ENCODE measurements around the gene MOG.

Gene MOG

DNA sequence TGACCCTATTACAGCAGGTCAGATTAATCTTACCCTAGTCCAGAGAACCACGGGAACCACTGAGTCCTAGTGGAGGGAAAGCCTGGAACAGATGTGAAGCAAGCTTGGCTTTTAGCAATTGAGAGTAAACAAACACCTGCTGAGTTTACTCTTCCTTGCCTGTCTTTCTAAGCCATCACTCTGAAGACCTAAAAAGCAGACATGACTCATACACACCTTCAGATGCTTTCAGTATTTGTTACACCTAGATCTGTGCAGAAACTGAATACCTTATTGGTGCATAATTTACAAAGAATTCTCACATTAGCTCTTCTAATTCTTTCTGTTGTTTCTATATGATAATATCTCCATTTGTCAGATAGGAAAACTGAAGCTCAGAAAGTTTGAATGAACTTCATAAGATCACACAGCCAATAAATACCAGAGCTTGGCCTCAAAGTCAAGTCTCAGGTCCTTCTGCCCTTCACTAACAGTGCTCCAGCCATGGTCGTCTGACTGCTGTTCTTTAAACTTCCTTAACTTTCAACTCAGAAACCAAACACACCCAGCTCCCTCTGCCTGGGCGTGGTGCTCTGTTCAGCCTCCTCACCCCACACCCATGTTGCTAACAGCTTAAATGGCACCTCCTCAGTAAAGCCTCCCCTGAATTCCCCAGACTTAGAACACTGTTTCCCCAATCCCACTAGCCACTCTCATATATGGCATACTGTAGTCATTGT lies 15.3 kb upstream of the MOG start:
- DNase-seq (ENCODE audit: low read depth) = no peak
- TF ChIP-seq CTCF (conservative IDR thresholded peaks at IDR 0.05; ENCODE audit: low read depth, low read length) = no peak
- no peak overlapping the region for H3K4me3 ChIP-seq (ENCODE audit: low read depth, low read length)

GRCh38 chr6:29647927-29648642 lies 8.8 kb upstream of the MOG start:
- DNase-seq (ENCODE audit: low read depth) = peak; percentile 70
- H3K4me3 ChIP-seq (ENCODE audit: low read depth, low read length) = no peak overlapping the region
- peak; percentile 72 for TF ChIP-seq CTCF (conservative IDR thresholded peaks at IDR 0.05; ENCODE audit: low read depth, low read length)

DNA sequence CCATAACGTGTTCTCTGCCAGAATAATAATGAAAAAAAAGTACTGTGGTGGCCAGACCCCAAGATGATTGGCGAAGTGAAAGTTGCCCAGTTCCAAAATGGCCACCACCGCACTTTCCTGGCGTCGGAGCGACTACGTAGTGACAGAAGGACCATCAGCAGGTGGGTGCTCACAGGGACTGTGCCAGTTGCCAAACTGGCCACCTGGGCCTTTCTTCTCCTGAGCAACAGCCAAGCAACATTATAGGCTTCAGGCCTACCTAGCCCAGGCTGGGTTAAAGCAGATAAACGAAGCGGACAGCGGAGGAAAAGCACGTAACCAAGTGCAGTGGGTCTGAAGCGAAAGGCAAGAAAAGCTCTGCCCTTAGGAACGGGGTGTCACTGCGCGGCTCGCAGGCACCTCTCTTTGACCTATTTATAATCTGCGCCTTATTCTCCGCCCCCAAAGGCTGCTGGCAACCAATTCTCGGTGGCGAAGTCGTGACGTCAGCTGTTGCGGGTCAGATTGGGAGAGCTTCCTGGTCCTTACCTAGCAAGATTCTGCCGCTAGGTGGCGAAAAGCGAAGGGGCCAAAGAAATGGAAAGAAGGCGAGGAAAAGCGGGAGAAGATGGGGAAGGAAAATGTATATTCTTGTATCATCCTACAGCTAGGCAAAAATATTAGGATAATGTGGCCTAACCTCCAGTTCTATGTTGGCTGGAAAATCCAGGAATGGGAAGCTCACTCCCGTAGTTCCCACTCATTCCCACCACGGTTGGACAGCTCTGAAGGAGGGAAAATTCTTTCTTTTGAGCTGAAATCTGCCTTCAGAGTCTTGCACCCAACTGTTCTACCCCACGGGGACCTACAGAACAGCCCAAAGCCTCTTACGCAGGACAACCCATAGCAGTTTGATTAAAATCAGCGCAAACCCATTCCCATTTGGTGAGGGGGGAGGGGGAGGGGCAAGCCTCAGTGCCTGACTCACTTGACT lies 6.9 kb upstream of the MOG start:
- peak; percentile 97 for DNase-seq (ENCODE audit: low read depth)
- peak overlapping the region; percentile 60 for H3K4me3 ChIP-seq (ENCODE audit: low read depth, low read length)
- peak; percentile 94 for TF ChIP-seq CTCF (conservative IDR thresholded peaks at IDR 0.05; ENCODE audit: low read depth, low read length)

DNA sequence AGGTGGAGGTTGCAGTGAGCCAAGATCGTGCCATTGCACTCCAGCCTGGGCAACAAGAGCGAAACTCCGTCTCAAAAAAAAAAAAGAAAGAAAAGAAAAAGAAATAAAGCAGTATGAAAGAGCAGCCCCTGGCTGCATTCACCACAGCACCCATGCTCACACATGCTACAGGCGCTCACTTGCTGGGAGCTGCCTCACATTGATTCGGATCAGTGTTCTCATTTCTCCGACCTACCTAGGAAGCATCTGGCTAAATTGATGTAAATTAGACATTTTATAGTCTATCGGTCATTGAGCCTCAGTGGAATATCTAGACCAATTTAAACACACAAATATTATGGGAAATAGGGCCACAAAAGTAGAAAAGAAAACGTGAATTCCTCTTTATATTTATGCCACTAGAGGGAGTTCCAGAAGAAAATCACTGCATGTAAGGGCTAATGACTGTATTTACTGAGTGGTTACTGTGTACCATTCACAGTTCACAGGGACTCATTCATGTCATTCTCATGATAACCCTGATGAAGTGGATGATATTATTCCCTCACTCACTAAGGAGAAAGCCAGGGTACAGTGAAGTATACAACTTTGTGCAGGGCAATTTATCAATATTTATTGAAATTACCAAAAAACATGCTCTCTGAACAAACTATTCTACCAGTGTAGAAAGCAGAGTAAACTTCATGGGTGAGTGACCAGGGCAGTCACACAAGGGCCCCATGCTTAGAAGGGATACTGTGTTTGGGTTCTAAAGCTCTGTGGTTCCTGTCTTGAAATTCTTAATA lies 5.3 kb upstream of the MOG start:
- peak; percentile 63 for DNase-seq (ENCODE audit: low read depth)
- H3K4me3 ChIP-seq (ENCODE audit: low read depth, low read length) = no peak overlapping the region
- TF ChIP-seq CTCF (conservative IDR thresholded peaks at IDR 0.05; ENCODE audit: low read depth, low read length) = peak; percentile 62

DNA sequence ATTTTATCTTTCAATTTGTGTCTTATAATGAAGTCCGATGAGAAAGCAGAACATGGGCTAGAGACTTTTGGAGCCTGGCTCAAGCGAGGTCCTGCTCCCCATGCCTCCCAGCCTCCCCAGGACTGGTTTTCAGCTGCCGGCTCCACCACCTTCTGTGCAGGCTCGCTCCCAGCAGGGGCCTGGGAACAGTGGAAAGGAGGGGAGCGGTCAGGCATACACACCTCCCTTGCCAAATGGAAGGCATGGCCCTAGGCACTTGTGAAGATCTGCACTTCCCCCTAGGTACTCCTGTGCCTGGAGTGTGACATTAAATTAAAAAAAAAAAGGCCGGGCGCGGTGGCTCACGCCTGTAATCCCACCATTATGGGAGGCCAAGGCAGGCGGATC lies 4.7 kb upstream of the MOG start:
- no peak for TF ChIP-seq CTCF (conservative IDR thresholded peaks at IDR 0.05; ENCODE audit: low read depth, low read length)
- DNase-seq (ENCODE audit: low read depth) = no peak
- no peak overlapping the region for H3K4me3 ChIP-seq (ENCODE audit: low read depth, low read length)

GRCh38 chr6:29653452-29654038 lies 3.3 kb upstream of the MOG start:
- H3K4me3 ChIP-seq (ENCODE audit: low read depth, low read length) = no peak overlapping the region
- TF ChIP-seq CTCF (conservative IDR thresholded peaks at IDR 0.05; ENCODE audit: low read depth, low read length) = peak; percentile 80
- DNase-seq (ENCODE audit: low read depth) = peak; percentile 92
